GM12872 (cell line): ENCODE data around the gene CSNK2A3.

Source experiments
- TF ChIP-seq, protein P1 (sequence below): IDR thresholded peaks from 3 replicates; pipeline ENCODE4 v1.5.1; 2011; ENCODE audit warnings: low read depth, mild to moderate bottlenecking, low read length, moderate library complexity; ENCODE audit not compliant: insufficient read depth

The CSNK2A3 gene

DNA sequence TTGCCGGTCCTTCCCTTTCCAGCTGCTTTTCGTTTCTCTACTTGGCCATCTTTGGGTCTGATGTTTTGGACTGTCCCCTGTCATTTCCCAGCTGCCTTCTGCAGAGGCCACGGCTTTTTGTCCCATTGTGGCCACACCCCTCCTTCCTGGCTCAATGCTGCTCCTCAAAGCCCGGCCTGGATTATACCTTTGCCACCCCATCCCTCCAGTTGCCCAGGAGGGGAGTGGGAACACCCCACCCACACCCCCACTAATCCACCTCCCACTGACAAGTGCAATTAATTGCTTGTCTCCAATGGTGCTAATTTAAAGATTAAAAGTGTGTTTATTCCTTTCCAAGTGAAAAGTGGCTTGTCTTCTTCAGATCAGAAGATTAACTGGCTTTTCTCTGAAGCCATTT, 34.2 kb upstream of the CSNK2A3 start:
- TF ChIP-seq, protein P1, sequence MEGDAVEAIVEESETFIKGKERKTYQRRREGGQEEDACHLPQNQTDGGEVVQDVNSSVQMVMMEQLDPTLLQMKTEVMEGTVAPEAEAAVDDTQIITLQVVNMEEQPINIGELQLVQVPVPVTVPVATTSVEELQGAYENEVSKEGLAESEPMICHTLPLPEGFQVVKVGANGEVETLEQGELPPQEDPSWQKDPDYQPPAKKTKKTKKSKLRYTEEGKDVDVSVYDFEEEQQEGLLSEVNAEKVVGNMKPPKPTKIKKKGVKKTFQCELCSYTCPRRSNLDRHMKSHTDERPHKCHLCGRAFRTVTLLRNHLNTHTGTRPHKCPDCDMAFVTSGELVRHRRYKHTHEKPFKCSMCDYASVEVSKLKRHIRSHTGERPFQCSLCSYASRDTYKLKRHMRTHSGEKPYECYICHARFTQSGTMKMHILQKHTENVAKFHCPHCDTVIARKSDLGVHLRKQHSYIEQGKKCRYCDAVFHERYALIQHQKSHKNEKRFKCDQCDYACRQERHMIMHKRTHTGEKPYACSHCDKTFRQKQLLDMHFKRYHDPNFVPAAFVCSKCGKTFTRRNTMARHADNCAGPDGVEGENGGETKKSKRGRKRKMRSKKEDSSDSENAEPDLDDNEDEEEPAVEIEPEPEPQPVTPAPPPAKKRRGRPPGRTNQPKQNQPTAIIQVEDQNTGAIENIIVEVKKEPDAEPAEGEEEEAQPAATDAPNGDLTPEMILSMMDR: no peak

DNA sequence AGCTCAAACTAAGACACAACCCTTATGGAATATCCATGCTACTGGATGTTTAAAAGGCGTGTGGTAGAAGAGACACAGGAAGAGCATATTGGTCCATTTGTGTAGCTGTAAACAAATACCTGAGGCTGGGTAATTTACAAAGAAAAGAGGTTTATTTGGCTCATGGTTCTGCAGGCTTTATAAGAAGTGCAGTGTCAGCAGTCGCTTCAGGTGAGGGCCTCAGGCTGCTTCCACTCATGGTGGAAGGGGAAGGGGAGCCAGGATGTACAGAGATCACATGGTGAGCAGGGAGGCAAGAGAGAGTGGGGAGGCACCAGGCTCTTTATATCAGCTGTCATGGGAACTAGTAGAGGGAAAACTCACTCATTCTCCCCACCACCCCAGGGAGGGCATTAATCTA, 31.8 kb upstream of the CSNK2A3 start:
- TF ChIP-seq, protein P1: no peak

DNA sequence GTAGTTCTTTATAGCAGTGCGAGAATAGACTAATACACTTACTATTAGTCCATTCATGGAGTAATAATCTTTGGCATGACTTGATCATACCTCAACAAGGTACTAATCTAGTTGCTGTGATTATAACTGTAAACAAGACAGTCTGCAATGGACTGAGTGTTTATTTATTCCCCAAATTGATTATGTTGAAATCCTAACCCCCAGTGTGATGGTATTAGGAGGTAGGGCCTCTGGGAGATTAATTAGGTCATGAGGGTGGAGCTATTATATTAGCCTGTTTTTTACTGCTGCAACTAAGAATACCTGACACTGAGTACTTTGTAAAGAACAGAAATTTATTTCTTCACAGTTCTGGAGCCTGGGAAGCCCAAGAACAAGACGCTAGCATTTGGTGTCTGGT, 30.9 kb upstream of the CSNK2A3 start:
- TF ChIP-seq, protein P1: no peak

DNA sequence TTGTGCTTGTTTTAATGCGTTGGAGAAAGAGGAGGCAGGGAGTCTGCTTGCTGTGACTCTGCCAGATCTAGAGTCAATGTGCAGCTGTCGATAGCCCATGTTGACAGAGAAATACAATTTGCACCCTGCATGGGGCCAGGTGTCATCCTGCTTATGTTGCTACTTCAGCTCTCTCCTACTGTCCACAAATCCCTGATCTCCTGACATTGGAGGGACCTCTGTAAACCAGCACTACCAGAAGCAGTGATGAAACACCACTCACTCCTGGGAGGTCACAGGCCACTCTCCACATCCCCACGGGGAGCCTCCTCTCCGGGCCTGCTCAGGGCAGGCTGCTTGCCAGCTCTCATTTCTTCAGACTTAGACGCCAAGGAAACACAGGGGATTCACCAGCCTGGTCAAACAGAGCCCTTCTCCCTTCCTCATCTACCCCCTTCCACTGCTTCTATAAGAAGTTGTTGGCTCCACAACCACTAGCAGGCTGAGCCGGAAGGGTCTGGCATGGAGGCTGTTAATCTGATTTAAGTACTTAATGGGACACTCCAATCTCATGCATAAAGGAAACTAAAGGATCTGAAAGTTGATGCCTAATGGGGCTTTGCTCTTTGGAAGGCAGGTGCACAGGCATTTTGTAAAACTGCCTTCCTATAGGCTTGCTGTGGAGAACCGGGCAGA, 29.9 kb upstream of the CSNK2A3 start:
- TF ChIP-seq, protein P1: no peak

DNA sequence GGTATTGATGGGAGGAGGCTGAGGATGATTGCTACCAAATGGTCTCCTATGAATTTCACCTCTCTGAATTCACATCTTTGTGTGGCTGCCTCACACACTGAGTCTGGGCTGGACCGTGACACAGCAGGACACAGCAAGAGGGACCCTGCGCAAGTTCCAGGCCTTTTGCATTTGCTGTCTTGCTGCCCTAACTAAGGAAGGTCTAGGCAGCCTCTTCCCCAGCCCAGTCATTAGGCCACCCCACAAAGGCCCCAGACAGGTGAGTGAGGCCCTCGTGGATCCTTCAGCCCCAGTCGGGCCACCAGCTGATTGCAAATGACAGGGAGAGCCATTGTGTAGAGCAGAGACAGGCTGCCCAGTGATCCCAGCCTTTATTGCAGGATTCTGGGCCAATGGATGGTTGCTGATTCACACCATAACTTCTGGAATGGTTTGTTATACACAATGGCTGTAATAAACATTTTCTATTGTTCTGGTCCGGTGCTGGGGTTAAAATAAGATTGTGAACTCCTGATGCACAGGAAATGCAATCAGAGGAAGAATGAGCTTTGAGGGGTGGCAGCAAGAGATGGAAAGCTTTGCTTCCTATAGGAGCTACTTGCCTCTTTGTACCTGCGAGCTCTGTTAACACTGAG, 28.5 kb upstream of the CSNK2A3 start:
- TF ChIP-seq, protein P1: no peak

DNA sequence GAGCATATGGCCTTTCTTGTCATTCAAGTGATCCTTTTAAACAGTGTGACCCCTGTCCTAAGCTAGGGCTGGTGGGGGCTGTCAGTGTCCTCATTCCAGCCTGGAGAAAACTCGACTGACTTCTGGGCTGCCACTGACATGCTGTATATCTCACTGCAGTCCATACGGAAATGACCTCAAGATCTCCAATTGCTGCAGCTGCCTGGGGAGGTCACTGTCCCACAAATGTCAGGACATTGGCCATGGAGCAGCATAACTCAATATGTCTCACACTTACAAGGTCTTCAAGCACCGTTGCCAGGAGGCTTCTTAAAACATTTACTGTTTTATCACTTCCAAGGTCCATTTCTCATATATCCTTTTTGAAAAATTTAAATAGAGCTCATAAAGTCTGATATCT, 27.8 kb upstream of the CSNK2A3 start:
- TF ChIP-seq, protein P1: no peak

DNA sequence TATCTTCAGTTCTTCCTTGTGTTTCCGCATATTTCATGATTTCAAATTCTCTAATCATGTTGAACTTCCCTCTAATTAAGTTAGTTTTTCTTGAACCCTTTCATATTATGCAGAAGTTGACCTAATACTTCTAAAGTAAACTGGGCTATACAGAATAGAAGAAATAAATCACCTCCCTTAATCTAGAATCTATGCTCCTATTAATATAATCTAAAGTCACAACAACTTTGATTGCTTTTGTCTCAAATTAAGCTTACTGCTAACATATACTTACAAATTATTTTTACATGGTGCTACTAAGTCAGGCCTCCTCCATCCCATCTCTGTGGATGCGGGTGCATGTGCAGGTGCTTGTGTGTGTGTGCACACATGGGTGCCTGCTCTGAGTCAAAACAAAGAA, 27.3 kb upstream of the CSNK2A3 start:
- TF ChIP-seq, protein P1: no peak
